Muscle of leg (tissue), 11 donors: ENCODE data around the gene STAG1. TPM values are rescaled to one million over a fixed set of nuclear protein-coding genes. Genes with fewer than 3 reads are reported as not detected.
"Not testable (repeated sequence)": the region's sequence is repeated elsewhere in the genome, so short reads cannot be mapped to it uniquely, and the experiment has no call there.

Experiments used
- DNase-seq: peaks from one replicate; pipeline ENCODE4 v3.0.0; 2013
- H3K27ac ChIP-seq: one replicate; pipeline ENCODE4 v1.5.1; 2013; ENCODE audit warnings: mild to moderate bottlenecking, low read length, control low read depth
- H3K27me3 ChIP-seq: one replicate; pipeline ENCODE4 v1.6.1; 2013; ENCODE audit warnings: low read length; ENCODE audit not compliant: control insufficient read depth, insufficient read depth
- H3K36me3 ChIP-seq: one replicate; pipeline ENCODE4 v1.6.1; 2013; ENCODE audit warnings: low read length; ENCODE audit not compliant: control insufficient read depth, insufficient read depth
- H3K4me1 ChIP-seq: one replicate; pipeline ENCODE4 v1.6.1; 2013; ENCODE audit warnings: low read length; ENCODE audit not compliant: control insufficient read depth, insufficient read depth
- H3K4me3 ChIP-seq: one replicate; pipeline ENCODE4 v1.5.1; 2013; ENCODE audit warnings: low read length, control low read depth
- H3K9me3 ChIP-seq: replicated peaks from 2 replicates; pipeline ENCODE4 v1.6.1; 2013; ENCODE audit warnings: low read depth, low read length; ENCODE audit not compliant: control insufficient read depth
- WGBS: methylation state at CpG from one replicate; pipeline ENCODE4 v1.1.5; 2013; ENCODE audit warnings: missing lambda C conversion rate; ENCODE audit not compliant: insufficient coverage; 5-methylcytosine and 5-hydroxymethylcytosine counted together
- polyA plus RNA-seq, 8 donors: library from polyadenylated mRNA; unstranded; fragments of 120-200 nt; gene quantifications; one replicate each; pipeline versions ENCODE4 v1.2.1 to v1.2.3, GENCODE V29; 2013; ENCODE audit warnings: inconsistent platforms in 1 of 8, low replicate concordance in 1 of 8; ENCODE audit not compliant: insufficient read length in 8 of 8, insufficient read depth in 1 of 8
- total RNA-seq: library from RNA; stranded (reverse); fragments of 120-200 nt; gene quantifications from one replicate; pipeline ENCODE4 v1.2.4, GENCODE V29; 2013

The STAG1 gene
- total and polyA plus RNA-seq, 9 donors = 22.9 to 52.2 (median 32.9) TPM

DNA sequence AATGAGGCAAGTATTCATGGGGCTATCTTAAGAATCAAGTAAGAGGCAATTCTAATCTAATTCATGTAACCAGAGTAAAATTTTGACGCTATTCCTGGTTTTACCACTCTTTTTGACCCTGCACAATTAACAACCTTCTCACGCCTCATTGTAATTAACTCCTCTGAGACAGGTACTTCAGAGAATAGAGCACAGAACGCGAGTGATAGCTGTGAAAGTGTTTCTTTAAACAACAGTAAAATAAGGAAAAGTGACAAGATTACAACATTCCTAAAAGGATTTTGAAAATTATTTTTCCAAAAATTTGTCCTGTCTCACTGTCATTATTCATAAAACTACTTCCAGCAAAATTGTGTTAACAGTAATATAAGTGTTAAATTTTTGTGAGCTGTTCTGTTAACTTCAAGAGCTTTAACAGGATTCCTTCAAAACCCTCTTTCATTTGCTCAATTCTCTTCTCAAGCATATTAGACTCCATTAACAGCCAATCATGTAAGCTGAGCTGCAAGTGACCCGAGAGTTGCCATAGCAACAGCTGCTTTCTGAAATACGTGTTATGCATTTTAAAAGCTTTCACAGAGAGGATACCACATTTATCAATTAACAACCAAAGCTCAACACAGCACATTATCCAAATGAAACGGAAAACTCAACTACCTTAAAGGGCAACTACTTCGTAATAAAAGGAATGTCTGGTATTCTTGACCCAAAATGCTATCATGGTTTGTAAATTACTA is 93.1 kb downstream of the STAG1 start:
- Histone ChIP-seq H3K27me3 (no peaks in the 10 kb centered on the region), H3K4me3 (no peak overlapping the region), H3K4me1 (no peaks in the 10 kb centered on the region), H3K27ac (no peak overlapping the region), H3K9me3 (peaks cover 3% of the 10 kb centered on the region), H3K36me3 (peaks cover 2% of the 10 kb centered on the region)
- DNase-seq = peak; percentile 64
- WGBS = 57% methylated on average over 1 of the region's 8 CpGs

DNA sequence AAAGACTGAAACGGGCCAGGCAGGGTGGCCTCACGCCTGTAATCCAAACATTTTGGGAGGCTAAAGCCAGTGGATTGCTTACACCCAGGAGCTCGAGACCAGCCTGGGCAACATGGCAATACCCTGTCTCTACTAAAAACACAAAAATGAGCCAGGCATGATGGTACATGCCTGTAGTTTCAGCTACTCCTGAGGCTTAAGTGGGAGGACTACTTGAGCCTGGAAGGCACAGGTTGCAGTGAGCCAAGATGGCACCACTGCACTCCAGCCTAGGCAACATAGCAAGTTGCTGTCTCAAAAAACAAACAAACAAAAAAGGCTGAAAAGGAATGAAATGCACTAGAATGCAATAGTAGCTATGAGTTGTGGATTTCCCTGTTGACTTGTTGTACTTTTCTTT is 94.7 kb downstream of the STAG1 start:
- WGBS = 93% methylated on average over 3 of the region's 3 CpGs
- Histone ChIP-seq H3K36me3 (peaks cover 2% of the 10 kb centered on the region), H3K4me3 (no peak overlapping the region), H3K9me3 (peaks cover 12% of the 10 kb centered on the region), H3K4me1 (no peaks in the 10 kb centered on the region), H3K27ac (no peak overlapping the region), H3K27me3 (no peaks in the 10 kb centered on the region)
- DNase-seq = no peak

DNA sequence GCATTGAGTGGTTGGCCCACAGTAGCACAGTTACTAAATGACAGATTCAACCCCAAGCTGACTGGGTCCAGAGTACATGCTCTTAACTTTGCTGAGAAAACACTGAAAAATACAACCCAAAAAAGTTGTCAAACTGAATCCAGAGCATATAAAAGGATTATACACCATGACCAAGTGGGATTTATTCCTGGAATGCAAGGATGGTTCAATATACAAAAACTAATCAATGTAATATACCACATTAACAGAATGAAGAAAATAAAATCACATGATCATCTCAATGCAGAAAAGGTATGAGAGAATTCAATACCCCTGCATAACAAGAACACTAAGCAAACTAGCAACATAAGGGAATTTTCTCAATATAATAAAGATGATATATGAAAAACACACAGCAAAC is 98.5 kb downstream of the STAG1 start:
- no peaks in the 10 kb centered on the region for H3K27me3 ChIP-seq
- DNase-seq = no peak
- peaks cover 2% of the 10 kb centered on the region for H3K36me3 ChIP-seq
- H3K4me1 ChIP-seq = no peaks in the 10 kb centered on the region
- H3K27ac ChIP-seq = no peak overlapping the region
- no peak overlapping the region for H3K4me3 ChIP-seq
- H3K9me3 ChIP-seq = peaks cover 12% of the 10 kb centered on the region

DNA sequence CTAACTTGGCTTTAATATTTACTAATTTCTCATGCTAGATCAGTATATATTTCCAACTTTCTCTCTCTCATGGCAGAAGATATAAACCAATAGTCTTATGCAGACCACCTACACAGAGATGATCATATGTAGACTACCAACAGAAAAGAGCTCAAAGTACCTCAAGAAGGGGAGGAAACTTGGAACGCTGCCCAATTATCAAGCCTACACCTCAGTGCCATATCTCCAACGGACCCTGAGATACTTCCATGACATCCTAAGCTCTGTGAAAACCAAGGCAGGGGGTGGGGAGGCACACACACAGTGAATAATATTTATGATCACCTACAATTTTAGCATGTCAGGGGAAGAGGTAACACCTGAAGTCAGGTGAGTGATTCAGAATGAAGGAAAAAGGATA is 100.6 kb downstream of the STAG1 start:
- Histone ChIP-seq H3K36me3 (peaks cover 2% of the 10 kb centered on the region), H3K27ac (no peak overlapping the region), H3K27me3 (no peaks in the 10 kb centered on the region), H3K4me3 (no peak overlapping the region), H3K9me3 (peaks cover 12% of the 10 kb centered on the region), H3K4me1 (no peaks in the 10 kb centered on the region)
- no peak for DNase-seq
- no CpG with 5 or more reads among the region's 2 CpGs for WGBS

DNA sequence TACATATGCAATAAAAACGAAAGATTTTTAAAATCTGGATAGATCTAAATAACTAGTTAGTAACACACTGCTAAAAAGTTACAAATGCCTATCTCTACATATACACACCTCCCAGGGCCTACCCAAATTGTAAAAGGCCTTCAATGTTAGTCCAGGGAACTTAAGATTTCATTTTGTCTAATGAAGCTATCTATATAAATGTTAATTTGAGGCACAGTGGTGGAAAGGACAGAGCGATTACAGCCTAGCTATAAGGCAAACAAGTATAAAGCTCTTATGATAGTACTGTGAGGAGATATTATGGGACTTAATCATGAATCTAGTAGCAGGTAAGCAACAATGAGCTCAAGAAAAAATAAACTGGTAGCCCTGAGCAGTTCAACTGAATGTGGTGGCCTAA is 101.7 kb downstream of the STAG1 start:
- Histone ChIP-seq H3K4me1 (no peaks in the 10 kb centered on the region), H3K27me3 (no peaks in the 10 kb centered on the region), H3K4me3 (no peak overlapping the region), H3K27ac (no peak overlapping the region), H3K36me3 (peaks cover 2% of the 10 kb centered on the region), H3K9me3 (peaks cover 12% of the 10 kb centered on the region)
- WGBS = 100% methylated on average over 1 of the region's 2 CpGs
- DNase-seq = no peak

DNA sequence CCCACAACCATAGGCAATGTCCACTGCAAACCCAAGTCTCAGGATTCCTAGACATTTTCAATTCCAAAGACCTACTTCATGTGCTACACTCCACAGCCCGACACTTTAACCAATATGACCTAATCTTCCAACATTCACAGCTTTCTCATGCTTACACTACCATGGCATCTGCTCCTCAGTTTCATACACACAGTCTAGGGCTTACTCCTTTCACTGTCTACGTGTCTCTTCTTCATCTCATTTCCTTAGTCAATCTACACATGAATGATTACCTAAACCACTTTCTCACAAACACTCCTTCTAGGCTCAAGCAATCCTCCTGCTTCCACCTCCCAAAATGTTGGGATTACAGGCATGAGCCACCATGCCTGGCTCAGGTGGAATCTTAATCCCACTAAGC is 106.3 kb downstream of the STAG1 start:
- DNase-seq = no peak
- H3K36me3 ChIP-seq = no peaks in the 10 kb centered on the region
- H3K27me3 ChIP-seq = no peaks in the 10 kb centered on the region
- H3K4me1 ChIP-seq = no peaks in the 10 kb centered on the region
- H3K4me3 ChIP-seq = no peak overlapping the region
- H3K27ac ChIP-seq = no peak overlapping the region
- 100% methylated on average over 2 of the region's 2 CpGs for WGBS
- H3K9me3 ChIP-seq = no peaks in the 10 kb centered on the region

DNA sequence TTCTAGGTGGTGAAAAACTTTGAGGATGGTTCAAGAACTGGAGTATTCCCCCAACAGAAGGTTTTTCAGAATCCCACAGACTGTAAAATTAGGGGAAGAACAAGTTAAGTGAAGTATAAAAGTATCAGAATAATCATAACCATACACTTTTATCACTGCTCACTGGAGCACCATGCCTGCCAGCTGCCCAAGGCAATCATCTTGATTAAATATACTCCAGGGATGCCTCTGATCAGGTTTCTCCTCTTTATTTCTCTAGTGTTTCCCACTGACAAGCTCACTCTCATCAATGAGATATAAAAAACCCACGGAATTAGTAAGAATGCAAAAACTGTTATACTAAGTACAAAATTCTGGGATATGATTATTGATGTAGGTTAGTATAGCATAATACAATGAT is 108.0 kb downstream of the STAG1 start:
- WGBS = no CpG with 5 or more reads among the region's 1 CpG

DNA sequence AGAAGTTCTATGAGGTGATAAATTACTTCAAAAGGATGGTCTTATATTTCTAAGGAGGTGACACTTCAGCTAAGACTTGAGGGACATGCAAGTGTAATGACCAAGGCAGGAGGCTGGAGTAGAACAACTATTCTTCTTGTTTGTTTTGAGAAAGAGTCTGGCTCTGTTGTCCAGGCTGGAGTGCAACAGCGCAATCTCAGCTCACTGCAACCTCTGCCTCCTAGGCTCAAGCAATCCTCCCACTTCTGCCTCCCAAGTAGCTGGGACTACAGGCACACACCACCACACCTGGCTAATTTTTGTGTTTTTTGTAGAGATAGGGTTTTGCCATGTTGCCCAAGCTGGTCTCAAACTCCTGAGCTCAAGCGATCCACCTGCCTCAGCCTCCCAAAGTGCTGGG is 108.8 kb downstream of the STAG1 start:
- not testable (repeated sequence) for H3K27me3 ChIP-seq, H3K9me3 ChIP-seq, H3K4me3 ChIP-seq, H3K4me1 ChIP-seq, H3K27ac ChIP-seq, H3K36me3 ChIP-seq, DNase-seq
- 100% methylated on average over 1 of the region's 2 CpGs for WGBS

More for the DNA sequence above, 108.0 kb downstream of the STAG1 start:
- no peaks in the 10 kb centered on the region for H3K9me3 ChIP-seq
- no peaks in the 10 kb centered on the region for H3K36me3 ChIP-seq
- no peak overlapping the region for H3K27ac ChIP-seq
- H3K27me3 ChIP-seq = no peaks in the 10 kb centered on the region
- H3K4me1 ChIP-seq = no peaks in the 10 kb centered on the region
- no peak overlapping the region for H3K4me3 ChIP-seq
- DNase-seq = no peak

DNA sequence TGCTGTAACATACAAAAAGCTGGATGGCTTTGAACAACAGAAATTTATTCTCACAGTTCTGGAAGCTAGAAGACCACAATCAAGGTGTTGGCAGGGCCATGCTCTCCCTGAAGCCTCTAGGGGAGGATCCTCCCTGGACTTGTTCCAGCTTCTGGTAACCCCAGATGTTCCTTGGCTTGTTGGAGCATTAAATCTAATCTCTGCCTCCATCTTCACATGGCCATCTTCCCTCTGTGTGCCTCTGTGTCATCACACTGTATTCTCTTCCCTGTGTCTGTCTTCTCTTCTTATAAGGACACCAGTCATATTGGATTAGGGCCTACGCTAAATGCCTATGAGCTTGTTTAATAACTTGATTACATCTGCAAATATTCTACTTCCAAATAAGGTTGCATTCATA is 109.5 kb downstream of the STAG1 start:
- Histone ChIP-seq H3K4me3 (no peak overlapping the region), H3K27me3 (no peaks in the 10 kb centered on the region), H3K9me3 (no peaks in the 10 kb centered on the region), H3K36me3 (no peaks in the 10 kb centered on the region), H3K27ac (no peak overlapping the region), H3K4me1 (no peaks in the 10 kb centered on the region)
- no peak for DNase-seq
- WGBS = no CpG with 5 or more reads among the region's 1 CpG

DNA sequence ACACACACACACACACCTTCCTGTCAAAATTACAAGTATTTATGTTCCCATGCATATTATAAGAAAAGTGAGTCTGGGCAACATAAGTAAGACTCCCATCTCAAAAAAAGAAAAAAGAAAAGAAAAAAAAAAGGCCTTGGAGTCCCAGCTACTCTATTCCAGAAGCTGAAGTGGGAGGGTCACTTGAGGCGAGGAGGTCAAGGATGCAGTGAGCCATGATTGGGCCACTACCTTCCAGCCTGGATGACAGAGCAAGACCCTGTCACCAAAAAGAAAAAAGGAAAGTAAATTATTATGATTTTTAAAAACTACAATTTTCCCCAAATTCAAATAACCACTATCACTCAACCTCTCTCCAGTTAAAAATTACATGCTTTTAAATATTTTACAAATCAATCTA is 113.1 kb downstream of the STAG1 start:
- Histone ChIP-seq H3K4me1 (no peaks in the 10 kb centered on the region), H3K9me3 (no peaks in the 10 kb centered on the region), H3K36me3 (no peaks in the 10 kb centered on the region), H3K4me3 (no peak overlapping the region), H3K27me3 (no peaks in the 10 kb centered on the region), H3K27ac (no peak overlapping the region)
- WGBS = no CpG with 5 or more reads among the region's 1 CpG
- no peak for DNase-seq

DNA sequence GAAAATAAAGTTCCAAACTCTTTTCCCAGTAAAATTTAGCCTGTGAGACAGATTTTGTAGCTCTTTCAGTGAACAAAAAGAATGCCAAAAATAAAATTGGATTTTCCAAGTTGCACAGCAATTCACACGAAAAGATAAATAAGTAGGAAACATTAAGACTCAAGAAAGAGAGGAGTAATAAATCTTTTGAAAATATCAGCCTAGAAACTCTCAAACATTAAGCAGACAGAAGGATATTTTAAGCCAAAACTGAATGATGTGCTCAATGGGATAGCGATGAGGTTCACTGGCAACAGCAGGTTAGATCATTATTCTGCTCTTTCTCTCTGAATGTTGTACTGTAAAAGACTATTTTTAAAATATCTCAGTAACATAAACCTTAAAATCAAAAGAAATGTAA is 115.0 kb downstream of the STAG1 start:
- no CpG with 5 or more reads among the region's 2 CpGs for WGBS

More for the DNA sequence above, 115.0 kb downstream of the STAG1 start:
- Histone ChIP-seq H3K27ac (no peak overlapping the region), H3K36me3 (no peaks in the 10 kb centered on the region), H3K27me3 (no peaks in the 10 kb centered on the region), H3K9me3 (no peaks in the 10 kb centered on the region), H3K4me1 (no peaks in the 10 kb centered on the region), H3K4me3 (no peak overlapping the region)
- DNase-seq = peak; percentile 76
